Liver (tissue), 3 donors: ENCODE results near the gene ATP1B1.

Experiments used
- CTCF ChIP-seq: fragments of 150-350 bp; IDR thresholded peaks from 2 replicates; pipeline ENCODE4 v1.5.1; 2017; ENCODE audit warnings: improper control_type of control experiment, low read depth, low read length; ENCODE audit not compliant: missing input control
- EGR1 ChIP-seq, 2 donors: IDR thresholded peaks; 2 replicates each; pipeline ENCODE4 v1.6.1; 2016 to 2018; ENCODE audit warnings: antibody characterized with exemption in 2 of 2, low read depth in 2 of 2
- FOXA2 ChIP-seq: IDR thresholded peaks from 2 replicates; pipeline ENCODE4 v1.6.1; 2016; ENCODE audit warnings: antibody characterized with exemption
- GABPA ChIP-seq, 2 donors: IDR thresholded peaks in 1 of 2; conservative IDR thresholded peaks in 1 of 2; 2 replicates each; pipeline ENCODE4 v1.6.1; 2016; ENCODE audit warnings: antibody characterized with exemption in 2 of 2, mild to moderate bottlenecking in 1 of 2, moderate library complexity in 1 of 2
- RAD21 ChIP-seq, 2 donors: IDR thresholded peaks; 2 replicates each; pipeline ENCODE4 v1.6.1; 2016; ENCODE audit warnings: antibody characterized with exemption in 2 of 2, mild to moderate bottlenecking in 2 of 2
- REST ChIP-seq: IDR thresholded peaks from 2 replicates; pipeline ENCODE4 v1.6.1; 2016; ENCODE audit warnings: antibody characterized with exemption, mild to moderate bottlenecking
- RXRA ChIP-seq, 2 donors: IDR thresholded peaks; 2 replicates each; pipeline ENCODE4 v1.6.1; 2017 to 2018; ENCODE audit warnings: antibody characterized with exemption in 2 of 2, mild to moderate bottlenecking in 1 of 2
- SP1 ChIP-seq: IDR thresholded peaks from 2 replicates; pipeline ENCODE4 v1.6.1; 2018; ENCODE audit warnings: antibody characterized with exemption, mild to moderate bottlenecking
- TAF1 ChIP-seq: conservative IDR thresholded peaks from 2 replicates; pipeline ENCODE4 v1.6.1; 2016; ENCODE audit warnings: antibody characterized with exemption, mild to moderate bottlenecking
- YY1 ChIP-seq: IDR thresholded peaks from 2 replicates; pipeline ENCODE4 v1.6.1; 2016; ENCODE audit warnings: antibody characterized with exemption, mild to moderate bottlenecking
- ZBTB33 ChIP-seq: IDR thresholded peaks from 2 replicates; pipeline ENCODE4 v1.6.1; 2016; ENCODE audit warnings: antibody characterized with exemption
- TF ChIP-seq, protein P1 (sequence below): IDR thresholded peaks from 2 replicates; pipeline ENCODE4 v1.6.1; 2016; ENCODE audit warnings: antibody characterized with exemption
- TF ChIP-seq, protein P2 (sequence below): IDR thresholded peaks from 2 replicates; pipeline ENCODE4 v1.6.1; 2016; ENCODE audit warnings: antibody characterized with exemption
- donor health status: healthy.
- donor health status: healthy.

DNA sequence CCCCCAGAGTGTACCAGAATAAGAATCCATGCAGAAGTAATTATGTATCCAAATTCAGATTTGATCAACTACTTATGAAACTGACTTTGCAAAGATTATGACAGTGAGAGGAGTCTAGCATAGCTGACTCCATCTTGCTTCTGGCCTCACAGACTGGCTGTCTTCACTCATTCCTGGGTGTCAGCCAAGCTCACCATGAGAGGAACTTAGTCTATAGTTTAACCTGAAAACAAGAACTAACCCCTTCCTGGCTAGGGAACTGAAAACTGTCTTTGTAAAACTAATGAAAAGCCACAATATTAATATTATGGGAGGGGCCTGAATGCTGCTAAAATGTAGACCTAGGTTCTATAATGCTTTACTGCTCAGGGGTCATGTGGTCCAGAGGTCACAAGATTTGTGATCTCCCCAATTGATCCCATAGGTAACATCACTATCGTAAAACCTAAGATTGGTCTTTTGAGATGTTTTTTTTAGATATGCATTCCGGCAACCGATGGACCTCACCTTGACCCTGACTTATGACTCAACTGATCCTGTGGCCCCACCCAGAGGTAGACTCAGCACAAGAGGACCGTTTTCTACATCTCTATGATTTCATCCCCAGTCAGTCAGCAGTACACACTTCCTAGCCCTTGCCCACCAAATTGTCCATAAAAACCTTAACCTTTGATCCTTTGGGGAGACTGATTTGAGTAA lies 55.2 kb downstream of the ATP1B1 start:
- TF ChIP-seq TAF1 (no peak), CTCF (no peak), GABPA (IDR thresholded peaks at IDR 0.05 in 1 of 2, conservative IDR thresholded peaks at IDR 0.05 in 1 of 2) (no peak), ZBTB33 (no peak), YY1 (no peak), RAD21 (IDR thresholded peaks at IDR 0.05) (peak in 1 of 2 donors; percentile 6), REST (no peak), EGR1 (IDR thresholded peaks at IDR 0.05; ENCODE audit: low read depth in 2 of 2) (no peak), RXRA (IDR thresholded peaks at IDR 0.05) (no peak), SP1 (no peak), FOXA2 (no peak)
- TF ChIP-seq, protein P1, sequence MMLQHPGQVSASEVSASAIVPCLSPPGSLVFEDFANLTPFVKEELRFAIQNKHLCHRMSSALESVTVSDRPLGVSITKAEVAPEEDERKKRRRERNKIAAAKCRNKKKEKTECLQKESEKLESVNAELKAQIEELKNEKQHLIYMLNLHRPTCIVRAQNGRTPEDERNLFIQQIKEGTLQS = no peak
- TF ChIP-seq, protein P2, sequence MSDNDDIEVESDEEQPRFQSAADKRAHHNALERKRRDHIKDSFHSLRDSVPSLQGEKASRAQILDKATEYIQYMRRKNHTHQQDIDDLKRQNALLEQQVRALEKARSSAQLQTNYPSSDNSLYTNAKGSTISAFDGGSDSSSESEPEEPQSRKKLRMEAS = no peak
